ENCODE data around the gene AK3. TPM values are rescaled to one million over a fixed set of nuclear protein-coding genes. Genes with fewer than 3 reads are reported as not detected.

Gene AK3
- total and polyA plus RNA-seq, 8 donors: 26.1 to 108 (median 66.1) TPM

GRCh38 chr9:4732890-4733289, 8.1 kb downstream of the AK3 start:
- DNase-seq: no peak
- intact Hi-C loops (cut with DNase I; ENCODE audit: low total_unique reads): no loop called here
- peaks cover 0 to 3% (median 0%) of the 10 kb centered on the region in 4 donors for H3K36me3 ChIP-seq

DNA sequence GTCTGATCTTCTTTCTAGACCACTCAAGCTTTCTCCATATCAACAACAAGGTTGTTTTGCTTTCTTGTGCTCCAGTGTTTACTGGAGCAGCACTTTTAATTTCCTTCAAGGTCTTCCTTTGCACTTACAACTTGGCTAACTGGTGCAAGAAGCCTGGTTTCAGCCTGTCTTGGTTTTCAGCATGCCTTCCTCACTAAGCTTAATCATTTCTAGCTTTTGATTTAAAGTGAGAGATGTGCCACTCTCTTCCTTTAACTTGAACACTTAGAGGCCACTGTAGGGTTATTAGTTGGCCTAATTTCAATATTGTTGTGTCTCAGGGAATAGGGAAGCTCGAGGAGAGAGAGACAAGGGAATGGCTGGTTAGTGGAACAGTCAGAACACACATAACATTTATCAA, 13.4 kb downstream of the AK3 start:
- no peak for DNase-seq
- Histone ChIP-seq H3K9me3 (no peaks in the 10 kb centered on the region), H3K4me1 (peaks cover 0 to 13% (median 5%) of the 10 kb centered on the region in 4 donors), H3K36me3 (peaks cover 3 to 17% (median 10%) of the 10 kb centered on the region in 4 donors), H3K4me3 (no peak overlapping the region), H3K27me3 (no peaks in the 10 kb centered on the region), H3K27ac (no peak overlapping the region)
- TF ChIP-seq EP300 (IDR thresholded peaks at IDR 0.05): no peak
- no peak for TF ChIP-seq POLR2A (IDR thresholded peaks at IDR 0.05)
- TF ChIP-seq, protein P1, sequence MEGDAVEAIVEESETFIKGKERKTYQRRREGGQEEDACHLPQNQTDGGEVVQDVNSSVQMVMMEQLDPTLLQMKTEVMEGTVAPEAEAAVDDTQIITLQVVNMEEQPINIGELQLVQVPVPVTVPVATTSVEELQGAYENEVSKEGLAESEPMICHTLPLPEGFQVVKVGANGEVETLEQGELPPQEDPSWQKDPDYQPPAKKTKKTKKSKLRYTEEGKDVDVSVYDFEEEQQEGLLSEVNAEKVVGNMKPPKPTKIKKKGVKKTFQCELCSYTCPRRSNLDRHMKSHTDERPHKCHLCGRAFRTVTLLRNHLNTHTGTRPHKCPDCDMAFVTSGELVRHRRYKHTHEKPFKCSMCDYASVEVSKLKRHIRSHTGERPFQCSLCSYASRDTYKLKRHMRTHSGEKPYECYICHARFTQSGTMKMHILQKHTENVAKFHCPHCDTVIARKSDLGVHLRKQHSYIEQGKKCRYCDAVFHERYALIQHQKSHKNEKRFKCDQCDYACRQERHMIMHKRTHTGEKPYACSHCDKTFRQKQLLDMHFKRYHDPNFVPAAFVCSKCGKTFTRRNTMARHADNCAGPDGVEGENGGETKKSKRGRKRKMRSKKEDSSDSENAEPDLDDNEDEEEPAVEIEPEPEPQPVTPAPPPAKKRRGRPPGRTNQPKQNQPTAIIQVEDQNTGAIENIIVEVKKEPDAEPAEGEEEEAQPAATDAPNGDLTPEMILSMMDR (IDR thresholded peaks at IDR 0.05): no peak
- no peak for TF ChIP-seq POLR2AphosphoS5 (IDR thresholded peaks at IDR 0.05)
- intact Hi-C loops (cut with DNase I; ENCODE audit: low total_unique reads): no loop called here
- WGBS, 5 donors: 50 to 67% (median 60%) methylated on average over 1 of the region's 1 CpG

More at GRCh38 chr9:4732890-4733289, 8.1 kb downstream of the AK3 start:
- 81 to 96% (median 85%) methylated on average over 1 of the region's 1 CpG for WGBS, 5 donors
- Histone ChIP-seq H3K4me1 (peaks cover 7 to 40% (median 23%) of the 10 kb centered on the region in 4 donors), H3K9me3 (no peaks in the 10 kb centered on the region), H3K27ac (no peak overlapping the region), H3K4me3 (no peak overlapping the region), H3K27me3 (no peaks in the 10 kb centered on the region)
- TF ChIP-seq, protein P1 (IDR thresholded peaks at IDR 0.05): no peak
- TF ChIP-seq POLR2A (IDR thresholded peaks at IDR 0.05) (no peak), EP300 (IDR thresholded peaks at IDR 0.05) (no peak), POLR2AphosphoS5 (IDR thresholded peaks at IDR 0.05) (no peak)

DNA sequence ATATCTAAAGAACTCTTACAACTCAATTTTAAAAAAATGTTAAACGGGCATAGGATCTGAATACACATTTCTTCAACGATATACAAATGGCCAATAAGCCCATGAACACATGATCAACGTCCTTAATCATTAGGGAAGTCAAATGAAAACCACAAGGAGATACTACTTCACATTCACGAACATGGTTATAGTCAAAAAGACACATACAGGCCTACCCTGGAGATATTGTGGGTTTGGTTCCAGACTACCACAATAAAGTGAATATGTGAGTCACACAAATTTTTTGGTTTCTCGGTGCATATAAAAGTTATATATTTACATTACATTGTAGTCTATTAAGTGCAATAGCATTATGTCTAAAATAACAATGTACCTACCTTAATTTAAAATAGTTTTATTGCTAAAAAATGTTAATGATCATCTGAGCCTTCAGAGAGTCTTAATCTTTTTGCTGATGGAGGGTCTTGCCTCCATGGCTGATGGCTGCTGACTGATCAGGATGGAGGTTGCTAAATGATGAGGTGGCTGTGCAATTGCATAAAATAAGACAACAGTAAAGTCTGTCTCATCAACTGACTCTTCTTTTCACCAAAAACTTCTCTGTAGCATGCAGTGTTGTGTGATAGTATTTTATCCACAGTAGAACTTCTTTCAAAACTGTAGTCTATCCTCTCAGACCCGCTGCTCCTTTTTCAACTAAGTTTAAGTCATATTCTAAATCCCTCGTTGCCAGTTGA, 15.1 kb downstream of the AK3 start:
- H3K27me3 ChIP-seq: no peaks in the 10 kb centered on the region
- no peak overlapping the region for H3K27ac ChIP-seq
- H3K4me1 ChIP-seq: peaks cover 0 to 6% (median 0%) of the 10 kb centered on the region in 4 donors
- TF ChIP-seq, protein P1 (IDR thresholded peaks at IDR 0.05): no peak
- WGBS, 5 donors: 76 to 84% (median 82%) methylated on average over 7 of the region's 7 CpGs
- peaks cover 3 to 31% (median 27%) of the 10 kb centered on the region in 4 donors for H3K36me3 ChIP-seq
- DNase-seq: no peak
- H3K4me3 ChIP-seq: no peak overlapping the region
- intact Hi-C loops (cut with DNase I; ENCODE audit: low total_unique reads): no loop called here
- no peaks in the 10 kb centered on the region for H3K9me3 ChIP-seq

DNA sequence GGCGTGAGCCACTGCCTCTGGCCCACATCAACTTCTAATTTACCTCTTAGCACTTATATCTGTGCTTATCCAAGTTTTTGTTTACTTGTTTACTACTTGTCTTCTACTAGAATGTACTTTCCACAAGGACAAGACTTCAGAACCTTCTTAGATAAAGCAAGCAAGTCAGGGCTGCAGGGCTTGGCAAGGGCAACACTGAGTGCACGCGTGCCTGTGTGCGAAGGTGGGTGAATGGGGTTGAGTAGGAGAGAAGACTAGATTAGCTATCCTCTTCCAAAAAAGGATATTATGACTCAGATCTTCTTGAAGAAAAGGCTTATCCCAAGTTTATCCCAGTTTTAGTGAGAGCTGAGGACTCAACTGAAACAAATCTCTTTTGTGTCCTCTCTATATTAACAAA, 19.3 kb downstream of the AK3 start:
- Histone ChIP-seq H3K27ac (no peak overlapping the region), H3K27me3 (no peaks in the 10 kb centered on the region), H3K4me1 (no peaks in the 10 kb centered on the region), H3K36me3 (peaks cover 29 to 71% (median 67%) of the 10 kb centered on the region in 4 donors), H3K9me3 (no peaks in the 10 kb centered on the region), H3K4me3 (no peak overlapping the region)
- TF ChIP-seq POLR2A (IDR thresholded peaks at IDR 0.05) (no peak), EP300 (IDR thresholded peaks at IDR 0.05) (no peak), POLR2AphosphoS5 (IDR thresholded peaks at IDR 0.05) (no peak)
- TF ChIP-seq, protein P1 (IDR thresholded peaks at IDR 0.05): no peak
- intact Hi-C loops (cut with DNase I; ENCODE audit: low total_unique reads): no loop called here
- 80 to 97% (median 91%) methylated on average over 4 of the region's 4 CpGs for WGBS, 5 donors
- DNase-seq: no peak

Data from stomach (tissue), 9 donors.